HG03045 (cell line): ENCODE results near the gene TMEM184B.

Source experiments
- ATAC-seq: cut with Tn5 transposase; IDR thresholded peaks from one replicate; pipeline ENCODE4 v1.9.1; 2021; ENCODE audit warnings: mild to moderate bottlenecking, moderate library complexity; ENCODE audit not compliant: unreplicated experiment

Gene TMEM184B

DNA sequence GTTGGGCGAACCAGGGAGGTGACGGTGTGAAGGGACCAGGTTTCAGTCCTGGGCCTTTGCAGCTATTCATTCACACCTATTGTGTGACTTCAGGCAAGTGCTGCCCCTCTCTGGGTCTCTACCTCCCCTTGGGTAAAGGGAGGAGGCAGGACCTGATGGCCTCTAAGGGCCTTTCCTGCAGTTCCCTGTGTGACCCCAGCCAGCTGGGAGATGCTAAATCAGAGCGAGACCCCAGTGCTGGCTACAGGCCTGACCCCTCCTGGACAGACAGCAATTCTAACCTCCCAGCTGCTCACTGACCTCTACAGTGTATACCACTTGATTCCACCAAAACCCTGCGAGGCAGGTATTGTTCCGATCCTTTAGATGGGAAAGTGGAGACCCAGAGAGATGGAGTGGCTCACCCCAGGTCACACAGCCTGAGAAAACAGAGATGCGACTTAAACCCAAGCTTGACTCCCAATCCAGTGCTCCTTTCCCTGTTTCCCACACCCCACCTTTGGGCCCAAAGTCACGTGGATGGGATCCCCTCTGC, 64.8 kb downstream of the TMEM184B start:
- no peak for ATAC-seq

DNA sequence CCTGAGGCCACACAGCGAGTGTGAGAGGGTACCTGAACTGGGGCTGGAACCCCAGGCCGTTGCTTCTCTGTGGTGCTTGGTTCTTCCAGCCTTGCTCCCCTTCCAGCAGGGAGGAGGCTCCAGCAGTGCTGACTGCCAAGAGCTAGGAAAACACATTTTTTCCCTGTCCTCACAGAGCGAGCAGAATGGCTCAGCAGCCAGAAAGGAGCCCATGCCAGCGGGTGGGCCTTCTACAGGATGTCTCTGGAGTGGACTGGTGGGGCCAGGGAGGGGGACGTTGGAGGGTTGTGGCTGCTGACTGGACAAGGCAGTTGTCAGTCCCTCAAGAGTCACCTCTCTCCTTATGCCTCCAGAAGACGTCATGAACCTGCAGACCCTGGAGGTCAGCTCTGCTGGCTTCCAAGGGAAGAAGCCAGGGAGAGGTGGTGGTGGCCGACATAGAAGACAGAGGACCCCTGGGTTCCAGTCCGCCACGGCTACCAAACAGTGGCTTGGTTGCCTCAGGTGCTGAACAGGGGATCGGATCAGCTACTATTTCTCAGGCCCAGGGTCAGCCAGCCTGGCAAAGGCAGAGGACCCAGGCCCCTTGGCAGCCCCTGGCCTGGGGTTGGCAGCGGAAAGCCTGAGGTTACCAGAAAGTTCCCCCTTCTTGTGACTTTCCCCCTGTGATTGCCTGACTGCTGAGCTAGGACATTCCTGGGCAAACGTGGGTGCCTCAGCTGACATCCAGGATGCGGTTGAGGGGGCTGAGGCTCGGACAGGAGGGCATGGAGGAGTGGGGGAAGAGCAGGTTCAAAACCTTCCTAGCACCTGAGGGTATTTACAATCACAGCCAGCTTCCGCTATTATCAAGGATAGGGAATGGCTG, 67.3 kb downstream of the TMEM184B start:
- ATAC-seq = no peak

GRCh38 chr22:38204784-38205183, 68.0 kb downstream of the TMEM184B start:
- ATAC-seq = no peak

GRCh38 chr22:38203855-38204514, 68.8 kb downstream of the TMEM184B start:
- ATAC-seq = no peak

- ATAC-seq = no peak
These were observed 69.6 kb downstream of the TMEM184B start for GRCh38 chr22:38203090-38203810.

GRCh38 chr22:38202437-38203089, 70.2 kb downstream of the TMEM184B start:
- no peak for ATAC-seq

GRCh38 chr22:38201711-38202436, 70.9 kb downstream of the TMEM184B start, which contains the start of gene MAFF:
TSS of gene MAFF (plus strand) at chr22:38201994. CDS start at chr22:38213854, 11,860 bp downstream.
- no peak for ATAC-seq

- no peak for ATAC-seq
These were observed 71.5 kb downstream of the TMEM184B start for GRCh38 chr22:38201371-38201710.

- no peak for ATAC-seq
These were observed 72.8 kb downstream of the TMEM184B start for GRCh38 chr22:38199826-38200559.

GRCh38 chr22:38196791-38197419, 75.9 kb downstream of the TMEM184B start:
- ATAC-seq = no peak

- ATAC-seq = no peak
These were observed 79.2 kb downstream of the TMEM184B start for GRCh38 chr22:38193580-38193979.

- no peak for ATAC-seq
These were observed 80.3 kb downstream of the TMEM184B start for GRCh38 chr22:38192475-38192863.

DNA sequence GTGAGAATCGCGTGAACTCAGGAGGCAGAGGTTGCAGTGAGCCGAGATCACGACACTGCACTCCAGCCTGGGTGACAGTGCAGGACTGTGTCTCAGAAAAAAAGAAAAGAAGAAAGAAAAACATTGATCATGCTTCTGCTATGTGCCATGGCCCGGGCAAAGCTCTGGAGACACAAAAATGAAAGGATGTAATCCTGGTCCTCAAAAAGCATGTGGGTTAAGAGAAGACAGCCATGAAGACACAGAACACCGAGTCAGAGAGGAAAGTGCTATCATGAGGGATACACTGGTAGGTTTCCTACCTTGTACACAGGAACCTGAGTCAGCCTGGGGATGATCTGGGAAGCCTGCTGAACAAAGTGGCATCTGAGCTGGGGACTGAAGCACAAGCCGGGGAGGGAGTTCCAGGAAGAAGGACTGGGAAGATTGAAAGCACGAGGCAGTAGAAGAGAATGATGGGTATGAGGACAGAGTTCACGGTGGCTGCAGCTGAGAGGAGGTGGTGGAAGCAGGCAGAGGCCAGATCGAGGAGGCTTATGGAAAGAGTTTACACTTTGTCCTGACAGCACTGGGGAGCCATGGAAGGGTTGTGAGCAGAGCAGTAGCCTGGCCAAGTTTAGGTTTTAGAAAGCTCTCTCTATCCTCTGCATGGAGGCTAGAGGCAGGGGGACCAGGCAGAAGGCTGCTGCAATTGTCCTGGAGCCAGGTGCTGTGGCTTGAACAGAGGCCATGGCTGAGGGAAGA, 80.9 kb downstream of the TMEM184B start:
- ATAC-seq = no peak

GRCh38 chr22:38191055-38191454, 81.8 kb downstream of the TMEM184B start:
- ATAC-seq = no peak

DNA sequence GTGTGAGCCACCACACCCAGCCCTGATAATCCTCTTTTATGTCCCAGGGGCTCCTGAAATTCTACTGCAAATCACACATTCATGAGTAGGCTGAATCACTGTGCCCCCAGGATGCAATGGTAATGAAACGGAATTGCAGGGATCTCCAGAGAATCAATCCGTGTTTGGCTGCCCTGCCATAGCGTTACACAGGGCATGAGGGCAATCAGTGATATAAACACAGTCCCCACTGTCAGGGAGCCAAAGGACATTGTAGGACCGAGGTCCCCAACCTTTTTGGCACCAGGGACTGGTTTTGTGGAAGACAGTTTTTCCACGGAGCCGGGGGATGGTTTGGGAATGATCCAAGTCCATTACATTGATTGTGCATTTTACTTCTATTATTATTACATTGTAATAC, 82.2 kb downstream of the TMEM184B start:
- no peak for ATAC-seq

DNA sequence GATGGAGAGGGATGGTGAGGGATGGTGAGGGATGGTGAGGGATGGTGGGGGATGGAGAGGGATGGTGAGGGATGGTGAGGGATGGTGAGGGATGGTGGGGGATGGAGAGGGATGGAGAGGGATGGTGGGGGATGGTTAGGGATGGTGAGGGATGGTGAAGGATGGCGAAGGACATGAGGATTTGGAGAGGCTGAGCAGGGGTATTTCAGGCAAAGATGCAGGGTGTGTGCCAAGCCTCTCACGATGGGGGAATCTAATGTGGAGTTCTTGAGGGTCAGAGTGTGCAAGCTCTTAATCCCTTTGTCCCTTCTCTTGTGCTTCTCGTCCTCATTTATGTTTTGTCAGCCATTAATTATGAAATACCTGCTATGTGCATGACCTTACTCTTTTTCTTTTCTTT, 83.7 kb downstream of the TMEM184B start:
- no peak for ATAC-seq

DNA sequence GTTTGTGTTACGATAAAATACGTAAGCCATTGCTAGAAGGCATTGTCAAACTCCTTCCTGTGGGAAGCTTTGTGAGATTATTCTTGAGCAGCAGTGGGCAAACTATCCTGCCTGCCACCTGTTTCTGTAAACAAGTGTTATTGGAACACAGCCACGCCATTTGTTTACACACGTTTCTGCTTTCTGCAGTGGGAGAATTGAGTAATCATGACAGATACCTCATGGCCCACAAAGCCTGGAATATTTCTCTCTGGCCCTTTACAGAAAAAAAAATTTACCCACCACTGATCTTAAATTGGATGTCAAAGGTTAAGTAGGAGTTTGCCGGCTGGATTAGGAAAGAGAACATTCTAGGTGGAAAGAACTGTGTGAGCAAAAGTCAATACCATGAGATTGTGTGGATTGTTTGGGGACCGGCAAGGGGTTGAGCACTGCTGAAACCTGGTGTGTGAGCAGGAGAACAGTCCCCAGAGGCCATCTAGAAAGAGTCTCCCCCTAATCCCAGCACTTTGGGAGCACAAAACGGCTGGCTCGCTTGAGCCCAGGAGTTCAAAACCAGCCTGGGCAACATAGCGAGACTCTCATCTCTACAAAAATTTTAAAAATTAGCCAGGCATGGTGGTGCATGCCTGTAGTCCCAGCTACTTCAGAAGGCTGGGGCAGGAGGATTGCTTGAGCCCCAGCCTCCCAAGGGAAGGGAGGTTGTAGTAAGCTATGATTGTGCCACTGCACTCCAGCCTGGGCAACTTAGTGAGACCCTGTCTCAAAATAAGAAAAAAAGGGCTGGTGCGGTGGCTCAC, 85.2 kb downstream of the TMEM184B start:
- ATAC-seq = no peak

DNA sequence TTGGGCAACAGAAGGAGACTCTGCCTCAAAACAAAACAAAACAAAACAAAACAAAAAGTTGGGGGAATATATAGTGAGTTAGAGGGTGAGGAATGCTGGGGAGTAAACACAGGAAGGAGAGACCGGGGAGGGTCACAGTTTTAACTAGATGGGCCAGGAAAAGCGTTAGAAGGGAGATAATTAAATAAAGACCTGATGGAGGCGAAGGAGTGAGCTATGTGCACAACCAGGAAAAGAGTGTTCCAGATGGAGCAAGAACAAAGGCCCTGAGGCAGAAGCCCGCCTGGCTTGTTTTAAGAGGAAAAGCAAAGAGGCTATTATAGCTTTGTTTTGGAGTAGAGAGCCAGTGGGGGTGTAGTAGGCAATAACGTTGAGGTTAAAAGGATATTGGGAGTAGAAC, 86.4 kb downstream of the TMEM184B start:
- ATAC-seq = no peak
